Urothelium cell line (cell line): ENCODE data around the gene MYH7.

Source experiments
- DNase-seq: peaks from one replicate; pipeline ENCODE4 v3.0.0; 2011; ENCODE audit warnings: low spot score, mixed read lengths
- FAIRE-seq: peaks from 2 replicates; lab custom pipeline; 2011; peaks lifted over from hg19 to GRCh38; lab: Jason Lieb, UNC

Gene MYH7

GRCh38 chr14:23449314-23449713 is 13.9 kb upstream of the MYH7 start:
- FAIRE-seq (no peak), DNase-seq (no peak)

- FAIRE-seq (no peak), DNase-seq (no peak)
Measured at GRCh38 chr14:23447361-23448350, 12.2 kb upstream of the MYH7 start.

DNA sequence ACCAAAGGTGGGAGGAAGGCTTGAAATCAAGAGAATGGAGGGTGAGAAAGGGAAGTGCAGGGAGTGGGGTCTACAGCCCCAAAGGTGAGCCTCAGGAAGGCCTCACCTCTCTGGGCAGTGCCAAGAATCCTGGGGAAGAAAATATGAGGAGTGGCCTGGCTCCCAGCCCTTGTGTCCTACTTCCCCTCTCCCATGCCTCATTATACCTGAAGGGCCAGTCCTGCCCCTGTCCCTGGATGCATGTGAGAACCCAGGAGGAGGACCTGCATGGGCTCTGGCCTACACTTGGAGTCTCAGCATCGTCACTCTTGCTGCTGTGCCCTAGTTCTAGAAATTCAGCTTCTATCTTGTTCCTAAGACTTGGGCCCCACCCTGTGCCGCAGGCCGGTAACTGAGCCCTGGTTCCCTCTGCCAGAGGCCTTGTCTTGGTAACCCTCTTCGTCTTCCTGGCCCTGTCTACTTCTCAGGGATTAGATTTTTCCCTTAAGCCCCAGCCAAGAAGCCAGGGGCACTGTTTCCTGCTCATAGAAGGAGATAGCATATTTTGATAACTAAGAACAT is 10.9 kb upstream of the MYH7 start:
- DNase-seq (no peak), FAIRE-seq (no peak)

- FAIRE-seq (no peak), DNase-seq (no peak)
Measured at GRCh38 chr14:23445773-23446172, 10.3 kb upstream of the MYH7 start.

GRCh38 chr14:23444314-23444713 is 8.9 kb upstream of the MYH7 start:
- no peak for FAIRE-seq
- DNase-seq = no peak

DNA sequence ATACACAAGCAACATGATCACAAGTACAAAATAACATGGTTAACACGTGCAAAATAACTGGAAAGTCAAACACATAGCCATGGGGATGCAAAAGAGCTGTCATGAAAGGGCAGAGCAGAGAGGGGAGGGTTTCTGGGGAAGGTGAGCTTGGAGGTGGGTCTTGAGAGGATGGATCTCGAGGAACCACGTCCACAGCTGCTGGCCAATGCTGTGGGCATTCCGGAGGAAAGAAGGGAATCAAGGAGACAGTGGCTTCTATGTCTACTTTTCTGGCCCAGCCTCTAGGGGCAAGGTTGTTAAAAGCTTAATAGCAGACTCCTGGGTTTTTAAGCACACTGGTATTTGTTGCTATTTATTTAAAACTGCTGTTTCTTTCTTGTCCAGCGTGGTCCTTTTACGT is 8.4 kb upstream of the MYH7 start:
- FAIRE-seq = no peak
- no peak for DNase-seq

GRCh38 chr14:23443411-23443812 is 8.0 kb upstream of the MYH7 start:
- no peak for DNase-seq
- FAIRE-seq = no peak

DNA sequence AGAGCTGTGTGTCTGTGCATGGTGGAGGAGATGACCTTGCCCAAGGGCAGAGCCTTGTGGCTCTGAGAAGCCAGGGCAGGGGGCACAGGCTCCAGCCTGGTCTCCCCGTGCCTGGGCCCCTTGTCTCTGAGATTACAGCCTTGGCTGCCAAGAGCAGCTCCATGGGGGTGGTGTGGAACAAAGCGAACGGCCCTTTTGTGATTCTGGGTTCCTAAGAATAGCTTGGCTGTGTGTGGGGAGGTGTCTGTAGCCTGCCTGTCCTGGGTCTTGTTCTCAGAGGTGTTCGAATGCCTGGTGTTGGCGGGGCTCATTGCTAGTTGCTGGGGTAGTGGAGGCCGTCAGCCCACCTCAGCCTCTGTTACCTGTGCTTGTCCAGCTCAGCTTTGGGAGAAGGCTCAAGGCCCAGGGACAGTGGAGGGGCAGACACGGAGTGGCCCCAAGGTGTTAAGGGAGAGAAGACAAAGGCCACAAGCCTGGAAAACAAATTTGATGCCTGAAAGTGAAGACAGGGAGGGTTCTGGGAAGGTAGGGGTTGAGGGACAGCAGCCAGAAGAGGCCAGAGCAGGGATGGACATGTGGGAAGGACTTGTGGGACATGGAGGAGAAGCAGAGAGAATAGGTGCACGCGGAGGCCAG is 7.4 kb upstream of the MYH7 start:
- DNase-seq = no peak
- no peak for FAIRE-seq

DNA sequence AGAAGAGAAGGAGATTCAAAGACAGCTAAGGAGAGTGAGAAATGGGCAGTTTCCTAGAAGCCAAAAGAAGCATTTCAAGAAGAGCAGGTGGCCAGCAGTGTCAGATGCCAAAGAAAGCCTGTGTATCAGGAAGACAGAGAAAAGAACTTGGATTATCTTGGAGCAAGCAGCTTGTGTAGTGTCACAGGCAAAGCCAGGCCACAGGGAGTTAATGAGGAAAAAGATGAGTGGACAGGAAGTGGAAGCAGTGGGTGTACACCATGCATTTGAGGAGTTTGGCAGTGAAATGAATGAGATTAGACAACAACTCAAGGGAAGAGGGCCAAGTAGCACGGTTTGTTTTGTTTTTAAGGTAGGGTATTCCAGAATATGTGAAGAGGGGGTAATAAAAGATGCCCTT is 5.6 kb upstream of the MYH7 start:
- no peak for FAIRE-seq
- no peak for DNase-seq

DNA sequence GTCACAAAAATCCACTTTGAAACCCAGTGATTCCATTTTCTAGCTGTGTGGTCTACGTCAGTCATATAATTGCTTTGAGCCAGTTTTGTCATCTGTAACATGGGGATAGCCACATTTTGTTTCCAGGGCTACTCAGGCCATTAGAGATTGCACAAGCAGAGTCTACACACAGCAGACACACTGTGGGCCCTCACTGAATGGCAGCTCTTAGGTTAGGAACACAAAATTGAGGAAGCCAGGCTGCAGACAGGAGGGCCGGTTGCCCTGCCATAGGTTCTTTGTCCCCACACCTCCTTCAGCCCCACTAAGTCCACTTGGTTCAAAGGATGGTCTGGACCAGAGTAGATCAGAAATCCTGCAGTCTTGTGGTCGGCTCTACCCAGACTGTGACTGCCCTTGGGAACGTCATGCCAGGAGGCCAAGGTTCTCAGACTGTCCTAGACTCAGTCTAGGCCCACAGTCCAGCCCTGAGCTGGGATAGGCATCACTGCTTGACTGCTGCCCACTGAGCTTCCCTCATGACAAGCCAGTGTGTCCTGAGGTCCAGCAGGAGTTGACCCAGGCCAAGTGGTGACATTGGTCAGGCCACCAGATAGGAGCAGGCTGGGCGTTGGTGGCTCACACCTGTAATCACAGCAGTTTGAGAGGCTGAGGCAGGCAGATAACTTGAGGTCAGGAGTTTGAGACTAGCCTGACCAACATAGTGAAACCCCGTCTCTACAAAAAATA is 3.8 kb upstream of the MYH7 start:
- FAIRE-seq (no peak), DNase-seq (no peak)

DNA sequence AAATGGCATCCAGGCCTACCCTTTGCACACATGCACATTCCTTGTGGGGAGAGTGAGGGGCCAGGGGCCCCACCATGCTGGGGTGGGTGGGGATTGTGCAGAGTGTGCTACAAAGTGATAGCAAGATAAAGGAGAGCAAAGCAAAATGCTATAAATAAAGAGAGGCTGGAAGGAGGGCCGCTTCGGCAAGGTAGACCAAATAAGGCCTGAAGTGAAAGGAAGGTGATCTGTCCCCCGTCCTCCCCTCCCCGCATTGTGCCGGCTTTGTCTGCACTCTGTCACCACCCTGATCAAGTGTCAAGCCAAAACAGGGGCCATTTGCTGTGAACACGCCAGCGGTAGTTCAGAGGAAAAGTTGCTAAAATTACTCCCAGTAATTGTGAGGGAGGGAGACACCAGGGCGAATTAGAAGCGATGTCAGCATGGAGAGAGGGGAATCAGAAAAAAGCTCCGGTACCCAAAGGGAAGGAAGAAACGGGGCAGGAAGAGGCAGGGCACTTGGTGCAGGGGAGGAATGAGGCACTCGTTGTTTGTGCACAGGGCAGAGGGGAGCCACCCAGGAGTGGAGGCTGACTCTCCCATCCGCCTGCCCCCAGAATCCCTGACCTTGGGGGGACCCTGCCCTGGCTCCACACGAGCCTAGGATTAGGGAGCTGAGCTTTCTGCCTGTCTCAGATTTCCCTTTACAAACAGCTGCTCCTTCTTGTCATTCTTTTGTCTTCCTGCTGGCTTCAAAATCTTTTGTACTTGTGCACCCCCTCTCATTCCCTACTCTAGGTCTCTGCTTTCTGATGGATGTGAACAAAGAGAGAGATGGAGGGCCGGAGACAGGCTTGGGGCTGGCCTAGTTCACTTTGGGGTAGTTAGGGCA is 2.9 kb upstream of the MYH7 start:
- DNase-seq = no peak
- FAIRE-seq = no peak

- DNase-seq (no peak), FAIRE-seq (no peak)
Measured at GRCh38 chr14:23437133-23438100, 2.0 kb upstream of the MYH7 start.

- DNase-seq (no peak), FAIRE-seq (no peak)
Measured at GRCh38 chr14:23436327-23437132, 1.1 kb upstream of the MYH7 start.

DNA sequence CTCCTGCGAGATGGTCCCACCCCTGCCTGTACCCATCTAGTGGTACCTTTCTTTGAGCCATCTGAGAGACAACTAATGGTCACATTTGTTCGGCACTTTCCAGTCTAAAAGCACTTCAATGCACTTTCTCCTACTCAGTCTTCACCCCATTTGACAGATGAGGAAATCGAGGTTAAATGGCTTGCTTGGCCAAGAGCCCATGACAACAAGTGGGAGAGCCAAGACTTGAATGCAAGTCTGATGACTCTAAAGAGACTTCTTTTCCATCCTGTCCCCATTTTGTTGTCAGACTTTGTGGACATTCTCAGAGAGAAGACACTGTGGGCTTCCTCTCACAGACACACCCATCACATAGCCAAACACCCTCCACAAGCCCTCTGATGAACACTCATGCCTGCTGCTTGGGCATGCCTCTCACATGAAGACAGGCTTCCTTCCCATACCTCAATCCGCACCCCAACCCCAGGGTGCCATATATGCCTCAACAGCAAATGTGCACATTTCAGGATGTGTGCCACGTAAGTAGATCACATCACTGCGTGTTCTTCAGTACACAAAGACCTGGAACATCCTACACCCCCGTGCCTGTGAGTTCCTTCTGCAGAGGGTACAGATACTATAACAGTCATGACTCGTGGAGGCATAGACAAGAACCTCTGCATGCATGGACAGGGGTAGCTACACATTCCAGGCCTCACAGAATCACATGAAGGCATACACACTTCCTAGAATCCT is 805 bp downstream of the MYH7 start:
- DNase-seq (no peak), FAIRE-seq (no peak)

DNA sequence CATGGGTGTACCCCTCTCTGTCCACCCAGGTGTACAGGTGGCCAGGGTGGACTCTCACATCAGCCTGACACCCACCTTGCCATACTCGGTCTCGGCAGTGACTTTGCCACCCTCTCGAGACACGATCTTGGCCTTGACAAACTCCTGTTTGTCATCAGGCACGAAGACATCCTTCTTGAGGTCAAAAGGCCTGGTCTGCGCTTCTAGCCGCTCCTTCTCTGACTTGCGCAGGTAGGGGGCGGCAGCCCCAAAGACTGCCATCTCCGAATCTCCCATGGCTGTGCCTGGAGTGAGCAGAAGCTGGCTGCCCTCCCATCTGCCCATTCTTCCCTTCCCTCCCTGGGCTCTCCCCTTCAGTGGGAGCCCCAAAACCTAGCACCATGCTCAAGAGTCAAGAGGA is 2.0 kb downstream of the MYH7 start:
- no peak for FAIRE-seq

GRCh38 chr14:23432946-23433345 is 2.5 kb downstream of the MYH7 start:
- DNase-seq = no peak
- no peak for FAIRE-seq

More for the DNA sequence above, 2.0 kb downstream of the MYH7 start:
- DNase-seq = no peak

DNA sequence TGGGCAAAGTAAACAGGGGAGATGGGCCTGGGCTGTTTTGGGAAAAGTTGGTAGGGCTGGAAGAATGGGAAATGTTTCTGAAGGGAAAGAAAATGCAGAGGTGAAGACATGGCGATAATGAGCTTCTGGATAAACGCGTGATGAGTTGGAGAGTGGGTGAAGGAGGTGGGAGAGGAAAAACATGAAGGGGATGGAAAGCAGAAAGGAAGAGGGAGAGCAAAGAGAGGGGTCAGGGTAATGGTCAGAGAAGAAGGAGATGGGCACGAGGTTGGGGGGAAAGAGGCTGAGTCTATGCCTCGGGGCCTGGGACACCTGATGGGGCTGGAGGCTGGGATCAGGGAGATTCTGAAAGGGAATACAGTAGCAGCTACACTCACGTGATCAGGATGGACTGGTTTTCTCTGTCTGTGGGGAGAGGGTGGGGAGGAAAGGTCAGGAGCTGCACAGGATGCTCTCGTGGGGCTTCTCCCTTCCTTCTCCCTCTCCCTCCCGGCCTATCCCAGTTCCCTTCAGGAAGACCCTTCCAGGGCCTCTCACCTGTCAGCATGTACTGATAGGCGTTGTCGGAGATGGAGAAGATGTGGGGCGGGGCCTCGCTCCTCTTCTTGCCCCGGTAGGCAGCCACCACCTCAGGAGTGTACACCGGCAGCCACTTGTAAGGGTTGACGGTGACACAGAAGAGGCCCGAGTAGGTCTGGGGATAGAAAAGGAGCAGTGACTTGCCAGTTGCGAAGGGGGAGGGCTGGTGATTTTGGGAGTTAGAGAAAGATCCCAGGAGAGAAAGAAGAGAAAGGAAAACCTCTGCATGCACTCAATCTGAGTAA is 3.1 kb downstream of the MYH7 start:
- DNase-seq = no peak
- FAIRE-seq = no peak
